Measurements from ENCODE around the gene PUS7L.
"Not testable (repeated sequence)": the region's sequence is repeated elsewhere in the genome, so short reads cannot be mapped to it uniquely, and the experiment has no call there.

The PUS7L gene

GRCh38 chr12:43694879-43695278, 63.7 kb downstream of the PUS7L start:
- Histone ChIP-seq H3K4me3 (replicated peaks; ENCODE audit: insufficient read depth, low read length) (no peak overlapping the region), H3K27ac (replicated peaks) (no peak overlapping the region), H3K27me3 (ENCODE audit: insufficient read depth, poor library complexity, severe bottlenecking) (no peaks in the 10 kb centered on the region)
- no peak for TF ChIP-seq GABPA (IDR thresholded peaks at IDR 0.05; ENCODE audit: low read depth)
- TF ChIP-seq POLR2AphosphoS5 (IDR thresholded peaks at IDR 0.05; ENCODE audit: low read depth), result no peak
- no peak for TF ChIP-seq SPI1 (IDR thresholded peaks at IDR 0.05; ENCODE audit: borderline replicate concordance, low read depth)
- no peak for TF ChIP-seq REST (IDR thresholded peaks at IDR 0.05; ENCODE audit: insufficient replicate concordance, low read depth)
- TF ChIP-seq, protein P1, sequence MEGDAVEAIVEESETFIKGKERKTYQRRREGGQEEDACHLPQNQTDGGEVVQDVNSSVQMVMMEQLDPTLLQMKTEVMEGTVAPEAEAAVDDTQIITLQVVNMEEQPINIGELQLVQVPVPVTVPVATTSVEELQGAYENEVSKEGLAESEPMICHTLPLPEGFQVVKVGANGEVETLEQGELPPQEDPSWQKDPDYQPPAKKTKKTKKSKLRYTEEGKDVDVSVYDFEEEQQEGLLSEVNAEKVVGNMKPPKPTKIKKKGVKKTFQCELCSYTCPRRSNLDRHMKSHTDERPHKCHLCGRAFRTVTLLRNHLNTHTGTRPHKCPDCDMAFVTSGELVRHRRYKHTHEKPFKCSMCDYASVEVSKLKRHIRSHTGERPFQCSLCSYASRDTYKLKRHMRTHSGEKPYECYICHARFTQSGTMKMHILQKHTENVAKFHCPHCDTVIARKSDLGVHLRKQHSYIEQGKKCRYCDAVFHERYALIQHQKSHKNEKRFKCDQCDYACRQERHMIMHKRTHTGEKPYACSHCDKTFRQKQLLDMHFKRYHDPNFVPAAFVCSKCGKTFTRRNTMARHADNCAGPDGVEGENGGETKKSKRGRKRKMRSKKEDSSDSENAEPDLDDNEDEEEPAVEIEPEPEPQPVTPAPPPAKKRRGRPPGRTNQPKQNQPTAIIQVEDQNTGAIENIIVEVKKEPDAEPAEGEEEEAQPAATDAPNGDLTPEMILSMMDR (IDR thresholded peaks at IDR 0.05; ENCODE audit: insufficient read depth, low read length), result no peak
- no peak for DNase-seq (ENCODE audit: low read depth in 1 of 2, low spot score in 1 of 2)

DNA sequence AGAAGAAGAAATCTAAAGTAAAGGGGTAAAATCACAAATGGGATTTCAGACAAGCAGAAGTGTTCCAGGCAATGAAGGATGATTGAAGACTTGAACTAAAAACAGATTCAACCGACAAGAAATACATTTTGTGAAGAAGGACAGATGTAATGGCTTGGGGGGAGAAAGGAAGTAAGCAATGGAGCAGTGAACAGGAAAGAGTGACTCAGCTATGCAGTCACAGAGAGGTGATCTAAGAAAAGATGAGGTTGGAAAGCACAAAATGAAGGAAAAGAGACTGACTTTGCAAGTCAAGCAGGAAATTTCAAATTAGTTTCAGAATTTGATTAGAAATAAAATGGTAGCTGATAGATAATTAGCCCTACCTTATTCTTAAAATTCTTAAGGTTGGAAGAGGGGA, 66.5 kb downstream of the PUS7L start:
- H3K27me3 ChIP-seq (ENCODE audit: insufficient read depth, poor library complexity, severe bottlenecking), result no peaks in the 10 kb centered on the region
- no peak overlapping the region for H3K27ac ChIP-seq (replicated peaks)
- TF ChIP-seq, protein P1 (IDR thresholded peaks at IDR 0.05; ENCODE audit: insufficient read depth, low read length), result no peak
- no peak for TF ChIP-seq POLR2AphosphoS5 (IDR thresholded peaks at IDR 0.05; ENCODE audit: low read depth)
- no peak for TF ChIP-seq GABPA (IDR thresholded peaks at IDR 0.05; ENCODE audit: low read depth)
- TF ChIP-seq REST (IDR thresholded peaks at IDR 0.05; ENCODE audit: insufficient replicate concordance, low read depth), result no peak
- no peak for TF ChIP-seq SPI1 (IDR thresholded peaks at IDR 0.05; ENCODE audit: borderline replicate concordance, low read depth)
- H3K4me3 ChIP-seq (replicated peaks; ENCODE audit: insufficient read depth, low read length), result no peak overlapping the region
- DNase-seq (ENCODE audit: low read depth in 1 of 2, low spot score in 1 of 2), result peak in 1 of 2 experiments; percentile 11

DNA sequence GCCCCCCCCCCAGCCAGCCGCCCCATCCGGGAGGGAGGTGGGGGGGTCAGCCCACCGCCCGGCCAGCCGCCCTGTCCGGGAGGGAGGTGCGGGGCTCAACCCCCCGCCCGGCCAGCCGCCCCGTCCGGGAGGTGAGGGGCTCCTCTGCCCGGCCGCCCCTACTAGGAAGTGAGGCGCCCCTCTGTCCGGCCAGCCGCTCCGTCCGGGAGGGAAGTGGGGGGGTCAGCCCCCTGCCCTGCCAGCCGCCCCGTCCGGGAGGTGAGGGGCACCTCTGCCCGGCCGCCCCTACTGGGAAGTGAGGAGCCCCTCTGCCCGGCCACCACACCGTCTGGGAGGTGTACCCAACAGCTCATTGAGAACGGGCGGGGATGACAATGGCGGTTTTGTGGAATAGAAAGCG, 73.1 kb downstream of the PUS7L start:
- not testable (repeated sequence) for H3K27me3 ChIP-seq (ENCODE audit: insufficient read depth, poor library complexity, severe bottlenecking); DNase-seq (ENCODE audit: low read depth in 1 of 2, low spot score in 1 of 2); H3K4me3 ChIP-seq (replicated peaks; ENCODE audit: insufficient read depth, low read length); H3K27ac ChIP-seq (replicated peaks)

DNA sequence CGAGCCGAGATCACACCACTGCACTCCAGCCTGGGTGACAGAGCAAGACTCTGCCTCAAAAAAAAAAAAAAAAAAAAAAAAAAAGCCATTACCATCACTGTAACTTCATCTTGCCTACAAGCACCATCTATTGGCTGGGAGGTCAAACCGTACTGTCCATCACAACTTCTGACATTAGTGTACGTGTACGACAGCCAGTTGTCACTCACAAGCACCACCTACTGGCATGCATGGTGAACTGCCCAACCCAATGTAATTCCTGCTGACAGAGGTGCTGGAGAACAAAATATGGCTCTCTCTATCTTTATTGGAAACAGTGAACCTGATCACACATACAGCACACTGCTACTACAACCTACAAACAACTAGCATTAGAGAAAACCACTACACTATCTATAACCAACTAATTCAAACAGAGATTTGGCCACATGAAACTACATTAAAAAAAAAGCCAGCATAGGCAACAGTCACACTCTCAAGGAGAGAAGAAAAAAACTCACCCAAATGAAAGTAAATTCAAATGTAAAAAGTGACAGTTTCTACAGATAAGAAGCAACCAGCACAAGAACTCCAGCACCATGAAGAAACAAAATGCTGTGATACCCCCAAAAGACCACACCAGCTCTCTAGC, 82.3 kb downstream of the PUS7L start:
- Histone ChIP-seq H3K4me3 (replicated peaks; ENCODE audit: insufficient read depth, low read length) (no peak overlapping the region), H3K27me3 (ENCODE audit: insufficient read depth, poor library complexity, severe bottlenecking) (peaks cover 6% of the 10 kb centered on the region), H3K27ac (replicated peaks) (no peak overlapping the region)
- DNase-seq (ENCODE audit: low read depth in 1 of 2, low spot score in 1 of 2), result peak; percentile 7 to 35
- TF ChIP-seq, protein P1 (IDR thresholded peaks at IDR 0.05; ENCODE audit: insufficient read depth, low read length), result peak; percentile 59
- TF ChIP-seq GABPA (IDR thresholded peaks at IDR 0.05; ENCODE audit: low read depth), result no peak
